Cardiac muscle cell (in vitro differentiated cells and primary cell): ENCODE data around the gene CACNA1C. TPM values are rescaled to one million over a fixed set of nuclear protein-coding genes. Genes with fewer than 3 reads are reported as not detected.

Source experiments
- DNase-seq, 2 donors: peaks; one replicate each; pipeline versions ENCODE4 v3.0.0 to v3.0.0-alpha.2; 2010 to 2017; ENCODE audit warnings: low read depth in 1 of 2, low spot score in 1 of 2
- H3K27ac ChIP-seq: fragments of 200-600 bp; sonication (generic); 2 replicates; pipeline ENCODE4 v1.5.1; 2016
- H3K27me3 ChIP-seq: fragments of 200-600 bp; sonication (generic); 2 replicates; pipeline ENCODE4 v1.6.0; 2016; ENCODE audit warnings: control low read depth
- H3K36me3 ChIP-seq: fragments of 200-600 bp; sonication (generic); 2 replicates; pipeline ENCODE4 v1.5.1; 2016; ENCODE audit warnings: control low read depth
- H3K4me1 ChIP-seq: fragments of 200-600 bp; sonication (generic); 2 replicates; pipeline ENCODE4 v1.8.1; 2017; ENCODE audit warnings: low read depth, mild to moderate bottlenecking, mixed run types
- H3K4me3 ChIP-seq: fragments of 200-600 bp; sonication (generic); 2 replicates; pipeline ENCODE4 v1.5.1; 2016; ENCODE audit warnings: mild to moderate bottlenecking
- H3K9me3 ChIP-seq: fragments of 200-600 bp; sonication (generic); 2 replicates; pipeline ENCODE4 v1.5.1; 2017; ENCODE audit warnings: low read depth, mild to moderate bottlenecking, control low read depth
- polyA plus RNA-seq: library from polyadenylated mRNA; unstranded; fragments of >200 nt; fragmentation: Nextera tagmentation; extraction: Ambion mirVana; gene quantifications from 2 replicates; pipeline ENCODE4 v1.2.1, GENCODE V29; 2016
- total RNA-seq: library from RNA; depleted of rRNA; stranded (reverse); fragments of >200 nt; gene quantifications from 2 replicates; pipeline ENCODE4 v1.2.3, GENCODE V29; 2016
- TF ChIP-seq, protein P1 (sequence below): IDR thresholded peaks from 2 replicates; pipeline ENCODE4 v1.5.1; 2012; ENCODE audit warnings: low read depth, mild to moderate bottlenecking, low read length

The CACNA1C gene
- total and polyA plus RNA-seq, 2 experiments from 2014 or later = 40.8 to 77.8 TPM

DNA sequence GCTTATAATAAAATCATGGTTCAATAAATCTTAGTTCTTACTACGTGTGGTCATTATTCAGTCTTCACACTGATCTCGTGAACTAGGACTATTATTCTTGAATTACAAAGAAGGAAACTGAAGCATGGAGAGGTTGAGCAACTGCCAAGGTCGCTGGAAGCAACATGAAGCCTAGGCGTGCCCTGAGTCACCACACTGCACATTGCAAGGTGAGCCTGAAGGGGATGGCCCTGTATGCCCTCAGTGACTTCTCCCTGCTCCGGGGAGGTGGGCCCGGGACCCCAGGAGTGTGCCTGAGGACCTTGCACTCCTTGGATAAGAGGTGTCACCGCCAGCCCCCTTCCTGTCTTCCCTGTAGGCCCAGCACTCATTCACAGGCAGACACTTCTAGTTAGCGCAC lies 161.6 kb downstream of the CACNA1C start:
- peak overlapping the region; percentile 95 for H3K27ac ChIP-seq
- H3K4me1 ChIP-seq = peaks cover 79% of the 10 kb centered on the region
- no peaks in the 10 kb centered on the region for H3K36me3 ChIP-seq
- no peaks in the 10 kb centered on the region for H3K9me3 ChIP-seq
- no peak for DNase-seq
- TF ChIP-seq, protein P1, sequence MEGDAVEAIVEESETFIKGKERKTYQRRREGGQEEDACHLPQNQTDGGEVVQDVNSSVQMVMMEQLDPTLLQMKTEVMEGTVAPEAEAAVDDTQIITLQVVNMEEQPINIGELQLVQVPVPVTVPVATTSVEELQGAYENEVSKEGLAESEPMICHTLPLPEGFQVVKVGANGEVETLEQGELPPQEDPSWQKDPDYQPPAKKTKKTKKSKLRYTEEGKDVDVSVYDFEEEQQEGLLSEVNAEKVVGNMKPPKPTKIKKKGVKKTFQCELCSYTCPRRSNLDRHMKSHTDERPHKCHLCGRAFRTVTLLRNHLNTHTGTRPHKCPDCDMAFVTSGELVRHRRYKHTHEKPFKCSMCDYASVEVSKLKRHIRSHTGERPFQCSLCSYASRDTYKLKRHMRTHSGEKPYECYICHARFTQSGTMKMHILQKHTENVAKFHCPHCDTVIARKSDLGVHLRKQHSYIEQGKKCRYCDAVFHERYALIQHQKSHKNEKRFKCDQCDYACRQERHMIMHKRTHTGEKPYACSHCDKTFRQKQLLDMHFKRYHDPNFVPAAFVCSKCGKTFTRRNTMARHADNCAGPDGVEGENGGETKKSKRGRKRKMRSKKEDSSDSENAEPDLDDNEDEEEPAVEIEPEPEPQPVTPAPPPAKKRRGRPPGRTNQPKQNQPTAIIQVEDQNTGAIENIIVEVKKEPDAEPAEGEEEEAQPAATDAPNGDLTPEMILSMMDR = no peak
- H3K4me3 ChIP-seq = no peak overlapping the region
- no peaks in the 10 kb centered on the region for H3K27me3 ChIP-seq

DNA sequence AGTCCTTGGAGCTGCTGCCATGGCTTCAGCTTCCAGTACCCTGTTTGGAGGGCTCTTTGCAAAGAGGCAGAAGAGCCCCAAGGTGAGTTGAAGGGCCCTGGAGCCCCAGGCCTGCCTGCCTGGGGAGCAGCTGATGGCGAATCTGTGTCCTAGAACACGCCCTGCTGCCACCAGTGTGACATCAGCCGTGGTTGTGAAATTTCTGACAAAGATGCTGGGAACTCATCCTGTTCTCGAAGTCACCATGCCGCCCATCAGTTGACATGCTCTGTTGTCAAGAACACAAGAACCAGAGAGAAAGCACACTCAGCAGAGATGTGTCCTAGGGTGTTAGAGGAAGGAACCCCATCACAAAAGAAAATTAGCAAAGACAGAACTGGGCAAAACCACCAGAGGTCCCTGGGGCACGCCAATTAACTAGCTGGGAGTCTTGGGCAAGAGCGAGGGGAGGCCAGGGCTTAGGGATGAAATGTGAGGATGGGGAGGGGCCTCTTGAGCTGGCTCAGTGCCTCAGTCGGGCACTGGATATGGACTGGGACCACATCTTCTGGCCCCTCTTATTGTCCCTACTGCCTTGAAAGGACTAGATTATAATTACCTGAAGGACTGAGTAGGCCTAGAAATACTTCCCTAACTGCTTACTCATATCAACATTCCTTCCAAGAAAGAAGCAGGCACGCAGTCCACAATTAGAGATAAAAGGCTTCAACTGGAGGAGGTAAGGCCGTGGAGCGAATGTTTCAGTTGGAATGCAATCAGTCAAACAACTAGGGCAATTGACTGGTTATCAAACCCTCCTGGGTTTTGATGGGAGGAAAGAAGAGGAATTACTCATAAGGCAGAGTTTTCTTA lies 163.1 kb downstream of the CACNA1C start:
- TF ChIP-seq, protein P1 = no peak
- Histone ChIP-seq H3K27ac (peak overlapping the region; percentile 95), H3K4me3 (no peak overlapping the region), H3K27me3 (no peaks in the 10 kb centered on the region), H3K36me3 (no peaks in the 10 kb centered on the region), H3K4me1 (peaks cover 66% of the 10 kb centered on the region), H3K9me3 (no peaks in the 10 kb centered on the region)
- DNase-seq = peak; percentile 47 to 64

DNA sequence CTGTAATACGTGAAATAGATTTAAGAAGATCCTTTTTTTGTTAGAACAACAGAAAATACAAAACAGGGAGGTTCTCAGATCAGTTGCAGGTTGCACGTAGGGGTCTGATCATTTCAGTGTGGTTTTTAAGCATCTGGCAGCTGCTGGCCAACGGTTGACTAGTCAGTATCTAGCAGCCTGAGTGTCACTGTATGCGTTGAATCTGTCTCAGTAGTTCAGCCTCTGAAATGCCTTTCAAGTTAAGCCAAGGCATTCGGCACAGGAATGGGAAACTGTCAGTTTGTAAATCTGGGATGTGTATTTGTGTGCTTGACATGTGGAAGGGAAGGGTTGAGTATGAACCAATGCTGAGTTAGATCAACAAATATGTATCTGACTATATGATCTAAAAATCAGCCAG lies 165.9 kb downstream of the CACNA1C start:
- no peak overlapping the region for H3K4me3 ChIP-seq
- DNase-seq = peak in 1 of 2 donors; percentile 26

DNA sequence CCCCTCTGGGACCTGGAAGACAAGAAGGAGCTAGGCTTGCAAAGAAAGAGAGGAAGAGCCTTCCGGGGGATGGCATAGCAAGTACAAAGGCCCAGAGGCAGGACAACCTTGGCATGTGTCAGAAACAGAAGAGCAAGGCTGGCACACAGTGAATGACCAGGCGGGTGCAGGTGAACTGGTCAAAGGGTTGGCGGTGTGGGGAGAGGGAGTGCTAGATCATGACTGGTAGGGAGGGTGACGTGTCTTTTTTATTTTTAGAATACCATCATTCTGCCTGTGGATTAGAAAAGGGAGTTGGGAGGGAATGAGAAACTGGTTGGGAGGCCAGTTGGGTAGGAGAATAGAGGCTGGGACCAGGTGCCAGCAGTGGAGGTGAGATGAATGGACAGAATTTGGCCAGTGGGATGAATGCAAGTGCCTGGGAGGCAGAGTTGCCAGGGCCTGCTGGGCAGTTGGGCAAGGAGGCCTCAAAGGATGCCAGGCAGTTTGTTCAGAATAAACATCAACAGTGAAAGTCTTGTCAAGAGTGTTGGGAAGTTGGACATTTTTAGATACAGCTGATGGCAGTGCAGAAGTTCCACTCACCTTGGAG lies 168.3 kb downstream of the CACNA1C start:
- Histone ChIP-seq H3K36me3 (no peaks in the 10 kb centered on the region), H3K4me3 (no peak overlapping the region), H3K9me3 (no peaks in the 10 kb centered on the region), H3K4me1 (peaks cover 39% of the 10 kb centered on the region), H3K27ac (no peak overlapping the region), H3K27me3 (no peaks in the 10 kb centered on the region)
- DNase-seq = no peak
- TF ChIP-seq, protein P1 = no peak

More for the DNA sequence above, 165.9 kb downstream of the CACNA1C start:
- Histone ChIP-seq H3K36me3 (no peaks in the 10 kb centered on the region), H3K4me1 (peaks cover 51% of the 10 kb centered on the region), H3K27me3 (no peaks in the 10 kb centered on the region), H3K9me3 (no peaks in the 10 kb centered on the region), H3K27ac (peak overlapping the region; percentile 95)
- TF ChIP-seq, protein P1 = no peak

DNA sequence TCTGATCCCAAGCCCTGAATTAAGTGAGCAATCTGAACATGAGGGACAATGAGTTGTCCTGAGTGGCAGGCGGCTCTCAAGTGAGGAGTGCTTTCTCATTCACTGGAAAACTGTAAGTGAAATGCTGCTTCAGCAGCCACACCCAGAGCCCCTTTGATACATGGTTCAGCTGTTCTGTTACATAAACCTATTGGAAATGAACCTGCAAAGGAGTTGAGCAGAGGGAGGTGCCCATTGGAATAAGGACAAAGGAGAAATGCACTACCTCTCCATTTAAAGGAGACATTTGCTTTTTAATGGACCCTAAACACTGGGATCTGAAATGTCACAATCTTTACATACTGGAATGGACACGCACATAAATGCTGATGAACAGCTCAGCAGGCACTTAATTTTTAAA lies 169.9 kb downstream of the CACNA1C start:
- no peak overlapping the region for H3K27ac ChIP-seq

More for the DNA sequence above, 169.9 kb downstream of the CACNA1C start:
- H3K9me3 ChIP-seq = no peaks in the 10 kb centered on the region
- TF ChIP-seq, protein P1 = no peak
- DNase-seq = no peak
- H3K4me3 ChIP-seq = no peak overlapping the region
- peaks cover 28% of the 10 kb centered on the region for H3K4me1 ChIP-seq
- no peaks in the 10 kb centered on the region for H3K27me3 ChIP-seq
- H3K36me3 ChIP-seq = no peaks in the 10 kb centered on the region
